GM18502 (cell line): Measurements from ENCODE around the gene SIGLEC5.
"Not testable (repeated sequence)": the region's sequence is repeated elsewhere in the genome, so short reads cannot be mapped to it uniquely, and the experiment has no call there.

ENCODE experiments used
- ATAC-seq: cut with Tn5 transposase; IDR thresholded peaks from one replicate; pipeline ENCODE4 v1.9.1; 2021; ENCODE audit warnings: mild to moderate bottlenecking; ENCODE audit not compliant: unreplicated experiment, poor library complexity

Gene SIGLEC5

GRCh38 chr19:51630315-51630714 is at the start of gene SIGLEC5:
TSS of gene SIGLEC5 (minus strand) at chr19:51630401. CDS start at chr19:51630335, 66 bp downstream.
- ATAC-seq, result not testable (repeated sequence)

- no peak for ATAC-seq
Measured at GRCh38 chr19:51676566-51677083, 46.4 kb upstream of the SIGLEC5 start.

GRCh38 chr19:51675911-51676565 is 45.8 kb upstream of the SIGLEC5 start:
- ATAC-seq, result not testable (repeated sequence)

GRCh38 chr19:51668216-51668615 is 38.0 kb upstream of the SIGLEC5 start:
- no peak for ATAC-seq

- ATAC-seq, result no peak
Measured at GRCh38 chr19:51664997-51665396, 34.8 kb upstream of the SIGLEC5 start.

GRCh38 chr19:51664131-51664530 is 33.9 kb upstream of the SIGLEC5 start:
- no peak for ATAC-seq

GRCh38 chr19:51663650-51664049 is 33.4 kb upstream of the SIGLEC5 start:
- no peak for ATAC-seq

GRCh38 chr19:51660975-51661600 is 30.9 kb upstream of the SIGLEC5 start:
- ATAC-seq, result no peak

- ATAC-seq, result no peak
Measured at GRCh38 chr19:51654783-51655182, 24.6 kb upstream of the SIGLEC5 start.

- no peak for ATAC-seq
Measured at GRCh38 chr19:51653162-51653561, 23.0 kb upstream of the SIGLEC5 start.

GRCh38 chr19:51652266-51652665 is 22.1 kb upstream of the SIGLEC5 start:
- no peak for ATAC-seq

- no peak for ATAC-seq
Measured at GRCh38 chr19:51651216-51651846, 21.1 kb upstream of the SIGLEC5 start.

GRCh38 chr19:51647318-51647717 is 17.1 kb upstream of the SIGLEC5 start:
- no peak for ATAC-seq

GRCh38 chr19:51646730-51647129 is 16.5 kb upstream of the SIGLEC5 start, which contains the start of gene SIGLEC14:
TSS of gene SIGLEC14 (minus strand) at chr19:51646825. CDS start at chr19:51646759, 66 bp downstream.
- ATAC-seq, result not testable (repeated sequence)

- ATAC-seq, result no peak
Measured at GRCh38 chr19:51644636-51645271, 14.6 kb upstream of the SIGLEC5 start.

GRCh38 chr19:51641648-51642047 is 11.4 kb upstream of the SIGLEC5 start:
- ATAC-seq, result no peak

GRCh38 chr19:51640386-51640785 is 10.2 kb upstream of the SIGLEC5 start:
- no peak for ATAC-seq

GRCh38 chr19:51639916-51640315 is 9.7 kb upstream of the SIGLEC5 start:
- no peak for ATAC-seq

GRCh38 chr19:51637362-51637978 is 7.3 kb upstream of the SIGLEC5 start:
- no peak for ATAC-seq

GRCh38 chr19:51632126-51632525 is 1.9 kb upstream of the SIGLEC5 start:
- no peak for ATAC-seq
